Brain microvascular endothelial cell (primary cell): ENCODE measurements around the gene TOM1L2.

Experiments
- DNase-seq: peaks from one replicate; pipeline ENCODE4 v3.0.0-alpha.2; 2020
- H3K27ac ChIP-seq: fragments of 250-450 bp; sonication (Bioruptor Pico); 2 replicates; pipeline ENCODE4 v1.5.1; 2020; ENCODE audit warnings: mild to moderate bottlenecking, moderate library complexity
- H3K27me3 ChIP-seq: fragments of 250-450 bp; sonication (Bioruptor Pico); replicated peaks from 2 replicates; pipeline ENCODE4 v1.5.1; 2020; ENCODE audit warnings: mild to moderate bottlenecking
- H3K36me3 ChIP-seq: fragments of 250-450 bp; sonication (Bioruptor Pico); replicated peaks from 2 replicates; pipeline ENCODE4 v1.5.1; 2020; ENCODE audit warnings: mild to moderate bottlenecking
- H3K4me3 ChIP-seq: 2 replicates; pipeline ENCODE4 v1.5.1; 2011; ENCODE audit warnings: low read depth, mild to moderate bottlenecking, control low read depth, low read length, moderate library complexity
- in situ Hi-C: cut with HindIII; loops from 2 replicates; pipeline ENCODE4 v1.10.0; 2017; ENCODE audit warnings: low sequenced_read_pairs, low pct_ligation_motif_present
- TF ChIP-seq, protein P1 (sequence below): IDR thresholded peaks from 2 replicates; pipeline ENCODE4 v1.5.1; 2011; ENCODE audit warnings: low read depth, mild to moderate bottlenecking, moderate library complexity, low read length, control low read depth, inconsistent platforms; ENCODE audit errors: missing control alignments

The TOM1L2 gene

DNA sequence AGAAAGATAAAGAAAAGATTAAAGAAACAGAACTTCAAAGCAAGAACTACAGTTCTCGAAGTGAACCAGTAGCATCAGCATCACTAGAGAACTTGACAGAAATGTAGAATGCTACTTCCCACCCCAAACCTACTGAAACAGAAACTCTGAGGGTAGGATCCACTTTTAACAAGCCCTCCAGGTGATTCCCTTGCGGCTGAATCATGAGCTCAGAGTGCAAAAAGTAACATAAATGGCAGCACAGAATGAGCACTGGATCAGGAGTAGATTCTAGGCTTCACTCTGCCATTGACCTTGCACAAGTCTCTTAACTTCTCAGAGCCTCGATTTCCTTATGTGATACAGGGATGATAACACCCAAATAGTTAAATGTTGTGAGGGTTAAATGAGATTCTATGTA lies 5.8 kb downstream of the TOM1L2 start:
- Histone ChIP-seq H3K27me3 (no peaks in the 10 kb centered on the region), H3K27ac (no peak overlapping the region), H3K36me3 (no peaks in the 10 kb centered on the region), H3K4me3 (no peak overlapping the region)
- TF ChIP-seq, protein P1, sequence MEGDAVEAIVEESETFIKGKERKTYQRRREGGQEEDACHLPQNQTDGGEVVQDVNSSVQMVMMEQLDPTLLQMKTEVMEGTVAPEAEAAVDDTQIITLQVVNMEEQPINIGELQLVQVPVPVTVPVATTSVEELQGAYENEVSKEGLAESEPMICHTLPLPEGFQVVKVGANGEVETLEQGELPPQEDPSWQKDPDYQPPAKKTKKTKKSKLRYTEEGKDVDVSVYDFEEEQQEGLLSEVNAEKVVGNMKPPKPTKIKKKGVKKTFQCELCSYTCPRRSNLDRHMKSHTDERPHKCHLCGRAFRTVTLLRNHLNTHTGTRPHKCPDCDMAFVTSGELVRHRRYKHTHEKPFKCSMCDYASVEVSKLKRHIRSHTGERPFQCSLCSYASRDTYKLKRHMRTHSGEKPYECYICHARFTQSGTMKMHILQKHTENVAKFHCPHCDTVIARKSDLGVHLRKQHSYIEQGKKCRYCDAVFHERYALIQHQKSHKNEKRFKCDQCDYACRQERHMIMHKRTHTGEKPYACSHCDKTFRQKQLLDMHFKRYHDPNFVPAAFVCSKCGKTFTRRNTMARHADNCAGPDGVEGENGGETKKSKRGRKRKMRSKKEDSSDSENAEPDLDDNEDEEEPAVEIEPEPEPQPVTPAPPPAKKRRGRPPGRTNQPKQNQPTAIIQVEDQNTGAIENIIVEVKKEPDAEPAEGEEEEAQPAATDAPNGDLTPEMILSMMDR: no peak
- no peak for DNase-seq
- in situ Hi-C loops: no loop called here

DNA sequence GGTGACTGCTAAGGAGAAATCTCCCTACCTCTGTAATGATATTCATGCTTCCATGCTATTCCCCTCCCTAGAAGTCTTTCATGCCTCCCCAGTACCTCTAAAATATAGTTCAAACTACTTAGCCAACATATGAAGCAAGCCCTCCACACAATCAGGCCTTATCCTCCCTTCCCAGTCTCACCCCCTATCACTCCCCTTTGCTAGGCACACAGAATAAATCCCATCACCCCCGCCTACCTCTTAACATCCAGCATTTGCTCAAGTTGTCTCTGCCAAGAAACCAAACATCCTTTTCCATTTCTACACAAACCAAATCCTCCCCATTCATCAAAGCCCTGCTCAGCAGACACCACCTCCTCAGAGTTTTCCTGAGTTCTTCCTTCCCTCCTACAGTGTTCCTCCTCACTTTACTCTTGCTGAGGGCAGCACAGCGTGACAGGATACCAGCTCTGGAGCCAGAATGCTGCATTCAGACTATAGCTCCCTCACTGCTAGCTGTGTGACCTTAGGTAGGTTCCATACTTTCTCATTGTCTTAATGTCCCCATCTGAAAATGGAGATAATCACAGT lies 7.0 kb downstream of the TOM1L2 start:
- H3K27ac ChIP-seq: no peak overlapping the region
- no peaks in the 10 kb centered on the region for H3K36me3 ChIP-seq
- in situ Hi-C loops: no loop called here

DNA sequence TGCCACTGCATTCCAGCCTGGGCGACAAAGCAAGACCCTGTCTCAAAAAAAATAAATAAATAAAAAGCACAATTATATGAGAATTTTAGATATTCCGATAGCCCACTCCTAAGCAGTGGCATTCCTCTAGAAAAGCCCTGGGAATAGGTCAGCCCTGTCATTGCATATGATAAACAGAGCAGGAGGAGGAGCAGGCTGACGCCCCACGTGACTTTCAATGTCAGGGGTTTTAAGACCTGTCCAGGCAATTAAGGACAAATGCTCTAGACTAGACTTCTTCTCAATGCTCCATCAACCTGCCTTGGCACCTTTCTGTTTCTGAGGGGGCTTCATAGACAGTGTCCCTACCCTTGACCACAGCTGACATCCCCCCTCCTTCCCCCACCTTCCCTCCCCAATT lies 7.5 kb downstream of the TOM1L2 start:
- Histone ChIP-seq H3K27ac (no peak overlapping the region), H3K36me3 (no peaks in the 10 kb centered on the region), H3K4me3 (no peak overlapping the region), H3K27me3 (no peaks in the 10 kb centered on the region)
- in situ Hi-C loops: no loop called here
- DNase-seq: no peak
- TF ChIP-seq, protein P1: no peak

More for the DNA sequence above, 7.0 kb downstream of the TOM1L2 start:
- H3K27me3 ChIP-seq: no peaks in the 10 kb centered on the region
- TF ChIP-seq, protein P1: no peak
- no peak overlapping the region for H3K4me3 ChIP-seq
- no peak for DNase-seq

DNA sequence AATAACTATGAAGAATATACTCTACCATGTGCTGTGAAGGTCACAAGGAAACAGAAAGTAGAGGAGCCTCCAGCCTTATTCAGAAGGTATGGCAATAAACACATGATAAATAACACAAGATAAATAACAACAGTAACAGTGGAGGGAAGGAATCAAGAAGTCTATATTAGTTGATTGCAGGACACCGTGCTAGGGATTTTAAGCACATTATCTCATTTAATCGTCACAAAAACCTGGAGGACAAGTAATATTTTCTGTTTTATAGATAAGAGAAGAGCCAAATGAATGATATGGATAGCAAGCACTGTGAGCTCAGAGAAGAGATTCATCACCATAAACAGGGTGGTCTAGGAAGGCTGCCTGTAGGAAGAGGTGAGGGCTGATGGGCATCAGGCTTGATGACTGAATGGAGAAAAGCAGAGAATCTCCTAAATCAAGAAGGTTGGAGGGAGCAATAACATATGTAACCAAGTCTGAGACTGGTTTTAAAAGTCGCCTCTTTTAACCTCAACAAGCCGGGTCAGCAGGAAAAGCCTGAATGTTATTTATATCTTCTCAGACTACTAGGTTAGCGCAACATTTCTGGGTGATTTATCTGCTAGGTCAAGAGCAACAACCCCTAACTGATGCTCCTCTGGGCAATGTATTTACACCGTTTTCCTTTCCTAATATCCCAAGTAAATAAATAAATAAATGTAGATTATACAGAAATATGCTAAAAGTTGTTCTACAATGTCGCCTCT lies 8.3 kb downstream of the TOM1L2 start:
- no peak overlapping the region for H3K4me3 ChIP-seq
- no peak overlapping the region for H3K27ac ChIP-seq
- no peaks in the 10 kb centered on the region for H3K27me3 ChIP-seq
- DNase-seq: no peak
- TF ChIP-seq, protein P1: no peak
- no peaks in the 10 kb centered on the region for H3K36me3 ChIP-seq
- in situ Hi-C loops: no loop called here

DNA sequence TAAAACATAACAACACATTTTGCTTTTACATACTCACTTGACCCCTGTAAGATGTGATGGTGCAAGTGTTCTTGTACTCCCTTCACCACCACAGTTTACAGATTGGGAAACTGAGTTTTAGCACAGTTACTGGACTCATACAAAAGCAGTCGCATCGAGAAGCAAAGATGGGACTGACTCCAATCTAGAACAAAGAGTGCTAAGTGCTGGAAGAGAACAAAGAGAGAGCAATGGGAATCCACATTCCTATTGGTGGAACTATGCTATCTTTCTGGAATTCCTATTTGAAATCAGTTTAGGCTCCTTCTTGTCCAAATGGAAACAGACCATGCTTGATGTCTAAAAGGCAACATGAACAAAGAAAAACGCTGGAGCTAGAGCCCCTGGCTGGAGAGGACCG lies 9.1 kb downstream of the TOM1L2 start:
- DNase-seq: no peak
- no peaks in the 10 kb centered on the region for H3K36me3 ChIP-seq
- H3K27ac ChIP-seq: no peak overlapping the region
- in situ Hi-C loops: no loop called here
- no peaks in the 10 kb centered on the region for H3K27me3 ChIP-seq
- TF ChIP-seq, protein P1: no peak
- H3K4me3 ChIP-seq: no peak overlapping the region

DNA sequence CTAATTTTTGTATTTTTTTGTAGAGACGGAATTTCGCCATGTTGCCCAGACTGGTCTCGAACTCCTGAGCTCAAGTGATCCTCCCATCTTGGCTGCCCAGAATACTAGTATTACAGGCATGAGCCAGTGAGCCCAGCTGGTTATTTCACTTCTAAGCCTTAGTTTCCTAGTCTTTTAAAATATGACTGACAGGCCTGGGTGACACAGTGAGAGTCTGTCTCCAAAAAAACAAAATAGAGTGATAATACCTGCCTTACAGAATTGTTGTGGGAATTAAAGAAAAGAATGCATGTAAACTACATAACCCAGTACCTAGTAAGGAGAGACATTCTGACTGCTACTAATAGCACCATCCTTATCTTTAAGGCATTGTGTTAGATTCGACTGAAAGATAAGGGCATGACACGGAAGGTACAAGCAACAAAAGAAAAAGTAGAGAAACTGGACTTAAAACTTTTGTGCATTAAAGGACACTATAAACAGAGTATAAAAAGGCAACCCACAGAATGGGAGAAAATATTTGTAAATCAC lies 11.6 kb downstream of the TOM1L2 start:
- in situ Hi-C loops: no loop called here
- no peaks in the 10 kb centered on the region for H3K27me3 ChIP-seq
- TF ChIP-seq, protein P1: no peak
- H3K27ac ChIP-seq: no peak overlapping the region
- H3K4me3 ChIP-seq: no peak overlapping the region
- DNase-seq: no peak
- H3K36me3 ChIP-seq: no peaks in the 10 kb centered on the region
